NCI-H510A (cell line): ENCODE results near the gene C17orf114.
"Not testable (repeated sequence)": the region's sequence is repeated elsewhere in the genome, so short reads cannot be mapped to it uniquely, and the experiment has no call there.

ENCODE experiments used
- DNase-seq: peaks from one replicate; lab custom pipeline; 2025; lab: John Stamatoyannopoulos, UW

Gene C17orf114

GRCh38 chr17:4802228-4802627 lies at the start of gene C17orf114:
Gene C17orf114 (minus strand): TSS chr17:4802328.
- DNase-seq = no peak

- DNase-seq = no peak
These were observed 49.0 kb upstream of the C17orf114 start for GRCh38 chr17:4851084-4851483.

- no peak for DNase-seq
These were observed 48.1 kb upstream of the C17orf114 start for GRCh38 chr17:4850246-4850645.

GRCh38 chr17:4849011-4849536 lies 46.9 kb upstream of the C17orf114 start:
- DNase-seq = no peak

- DNase-seq = no peak
These were observed 44.7 kb upstream of the C17orf114 start for GRCh38 chr17:4846635-4847390.

- no peak for DNase-seq
These were observed 43.0 kb upstream of the C17orf114 start for GRCh38 chr17:4845118-4845517.

- no peak for DNase-seq
These were observed 41.3 kb upstream of the C17orf114 start for GRCh38 chr17:4843321-4844000.

GRCh38 chr17:4842376-4842775 lies 40.2 kb upstream of the C17orf114 start:
- DNase-seq = no peak

- no peak for DNase-seq
These were observed 38.7 kb upstream of the C17orf114 start for GRCh38 chr17:4840893-4841242.

GRCh38 chr17:4839965-4840892 lies 38.1 kb upstream of the C17orf114 start:
- DNase-seq = no peak

- DNase-seq = no peak
These were observed 37.1 kb upstream of the C17orf114 start for GRCh38 chr17:4839221-4839620.

GRCh38 chr17:4838309-4838785 lies 36.2 kb upstream of the C17orf114 start:
- DNase-seq = no peak

GRCh38 chr17:4837471-4838308 lies 35.6 kb upstream of the C17orf114 start:
- no peak for DNase-seq

- DNase-seq = no peak
These were observed 34.1 kb upstream of the C17orf114 start for GRCh38 chr17:4836221-4836620.

- no peak for DNase-seq
These were observed 32.5 kb upstream of the C17orf114 start for GRCh38 chr17:4834681-4835020.

GRCh38 chr17:4833941-4834680 lies 32.0 kb upstream of the C17orf114 start:
- peak; percentile 28 for DNase-seq

GRCh38 chr17:4833178-4833940 lies 31.2 kb upstream of the C17orf114 start, which contains the start of gene MINK1:
Gene MINK1 (plus strand): TSS chr17:4833340. CDS start chr17:4833584, 244 bp downstream.
- peak; percentile 78 for DNase-seq

- DNase-seq = not testable (repeated sequence)
These were observed 30.7 kb upstream of the C17orf114 start for GRCh38 chr17:4832829-4833177.

GRCh38 chr17:4827399-4827798 lies 25.3 kb upstream of the C17orf114 start:
- DNase-seq = no peak
